Calu3 (cell line): ENCODE data around the gene TNFRSF11A. TPM values are rescaled to one million over a fixed set of nuclear protein-coding genes. Genes with fewer than 3 reads are reported as not detected.

Experiments
- BruUV-seq: library from RNA; stranded (reverse); fragments of 400-500 nt; replicated peaks from 2 replicates; lab custom pipeline; 2021; lab: Mats Ljungman, UMichigan
- CTCF ChIA-PET: fragments of 300-600 bp; sonication (Branson Sonifier 250); formaldehyde crosslinking; loops from one replicate; lab custom pipeline; 2022; ENCODE audit warnings: antibody characterized with exemption; lab: Charles Lee
- DNase-seq: peaks from one replicate; pipeline ENCODE4 v3.0.0; 2022
- H3K27ac Mint-ChIP-seq: one replicate; pipeline ENCODE4 v1.8.0; 2022; ENCODE audit warnings: mixed read lengths; ENCODE audit not compliant: unreplicated experiment
- H3K27me3 Mint-ChIP-seq: one replicate; pipeline ENCODE4 v1.8.0; 2022; ENCODE audit warnings: mixed read lengths; ENCODE audit not compliant: unreplicated experiment
- H3K36me3 Mint-ChIP-seq: one replicate; pipeline ENCODE4 v1.8.0; 2022; ENCODE audit warnings: mild to moderate bottlenecking, moderate library complexity, mixed read lengths; ENCODE audit not compliant: insufficient read depth, unreplicated experiment
- H3K4me1 Mint-ChIP-seq: one replicate; pipeline ENCODE4 v1.8.0; 2022; ENCODE audit warnings: mild to moderate bottlenecking, low read depth, mixed read lengths; ENCODE audit not compliant: unreplicated experiment
- H3K4me3 Mint-ChIP-seq: one replicate; pipeline ENCODE4 v1.8.0; 2022; ENCODE audit warnings: mild to moderate bottlenecking, low read depth, moderate library complexity, mixed read lengths; ENCODE audit not compliant: unreplicated experiment
- H3K9me3 Mint-ChIP-seq: one replicate; pipeline ENCODE4 v1.8.0; 2022; ENCODE audit warnings: low read depth, mixed read lengths; ENCODE audit not compliant: unreplicated experiment
- intact Hi-C: fragments of 100-400 bp; cut with micrococcal nuclease; formaldehyde crosslinking; loops from one replicate; pipeline ENCODE4 v1.10.0; 2022; ENCODE audit not compliant: unreplicated experiment
- total RNA-seq: library from RNA; stranded (reverse); gene quantifications from 2 replicates; pipeline ENCODE4 v1.2.3, GENCODE V29; 2022
- TF ChIP-seq, protein P1 (sequence below): fragments of 200-600 bp; IDR thresholded peaks from one replicate; pipeline ENCODE4 v1.8.0; 2022; ENCODE audit warnings: antibody characterized with exemption; ENCODE audit not compliant: unreplicated experiment

Gene TNFRSF11A
- total RNA-seq, 1 experiment from 2014 or later, result 94.6 TPM

DNA sequence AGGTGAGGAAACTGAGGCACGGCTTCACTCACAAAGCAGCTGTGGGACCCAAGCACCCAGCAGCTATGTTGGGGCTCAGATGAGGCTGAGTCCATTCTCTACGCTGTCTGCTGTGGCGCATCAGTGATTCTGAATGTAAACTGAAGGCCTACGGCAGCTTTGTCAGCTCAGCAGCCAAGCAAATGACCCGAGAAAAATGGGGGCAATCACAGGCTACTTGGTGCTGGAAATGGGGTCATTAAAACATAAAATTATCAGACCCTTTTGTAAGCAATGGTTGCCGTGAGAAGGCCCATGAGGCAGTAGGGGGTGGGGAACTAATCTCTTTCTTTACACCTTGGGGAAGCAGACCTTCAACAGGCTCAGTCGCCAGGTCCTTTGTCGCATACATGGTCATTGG, 113.8 kb downstream of the TNFRSF11A start:
- no peaks in the 10 kb centered on the region for H3K36me3 Mint-ChIP-seq
- H3K4me3 Mint-ChIP-seq, result no peak overlapping the region
- intact Hi-C loops, result no loop called here
- CTCF ChIA-PET, result no interaction called here
- no peak for DNase-seq
- H3K9me3 Mint-ChIP-seq, result no peaks in the 10 kb centered on the region
- BruUV-seq, result no TSS peak
- H3K27me3 Mint-ChIP-seq, result no peaks in the 10 kb centered on the region
- no peak overlapping the region for H3K27ac Mint-ChIP-seq
- H3K4me1 Mint-ChIP-seq, result peaks cover 24% of the 10 kb centered on the region
- TF ChIP-seq, protein P1, sequence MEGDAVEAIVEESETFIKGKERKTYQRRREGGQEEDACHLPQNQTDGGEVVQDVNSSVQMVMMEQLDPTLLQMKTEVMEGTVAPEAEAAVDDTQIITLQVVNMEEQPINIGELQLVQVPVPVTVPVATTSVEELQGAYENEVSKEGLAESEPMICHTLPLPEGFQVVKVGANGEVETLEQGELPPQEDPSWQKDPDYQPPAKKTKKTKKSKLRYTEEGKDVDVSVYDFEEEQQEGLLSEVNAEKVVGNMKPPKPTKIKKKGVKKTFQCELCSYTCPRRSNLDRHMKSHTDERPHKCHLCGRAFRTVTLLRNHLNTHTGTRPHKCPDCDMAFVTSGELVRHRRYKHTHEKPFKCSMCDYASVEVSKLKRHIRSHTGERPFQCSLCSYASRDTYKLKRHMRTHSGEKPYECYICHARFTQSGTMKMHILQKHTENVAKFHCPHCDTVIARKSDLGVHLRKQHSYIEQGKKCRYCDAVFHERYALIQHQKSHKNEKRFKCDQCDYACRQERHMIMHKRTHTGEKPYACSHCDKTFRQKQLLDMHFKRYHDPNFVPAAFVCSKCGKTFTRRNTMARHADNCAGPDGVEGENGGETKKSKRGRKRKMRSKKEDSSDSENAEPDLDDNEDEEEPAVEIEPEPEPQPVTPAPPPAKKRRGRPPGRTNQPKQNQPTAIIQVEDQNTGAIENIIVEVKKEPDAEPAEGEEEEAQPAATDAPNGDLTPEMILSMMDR, result no peak

Other genes starting within 250 kb of the TNFRSF11A start
- gene PIGN, start 138.3 kb upstream of the TNFRSF11A start, total RNA-seq, result 52.5 and 57.3 TPM in 2 replicates
- 54.5 and 63.9 TPM in 2 replicates for gene RELCH, start 138.1 kb upstream of the TNFRSF11A start, total RNA-seq
- gene ZCCHC2, start 197.7 kb downstream of the TNFRSF11A start, total RNA-seq, result 43.5 and 61.4 TPM in 2 replicates